Smooth muscle cell (in vitro differentiated cells): ENCODE results near the gene ITPR3. TPM values are rescaled to one million over a fixed set of nuclear protein-coding genes. Genes with fewer than 3 reads are reported as not detected.

ENCODE experiments used
- DNase-seq: peaks from one replicate; lab custom pipeline; 2025; ENCODE audit not compliant: unreplicated experiment; lab: John Stamatoyannopoulos, UW
- H2AFZ ChIP-seq: fragments of 200-600 bp; sonication (generic); 2 replicates; pipeline ENCODE4 v1.6.0; 2016; ENCODE audit warnings: antibody characterized with exemption, low read depth, mild to moderate bottlenecking
- H3F3A ChIP-seq: fragments of 200-600 bp; sonication (generic); 2 replicates; pipeline ENCODE4 v1.6.0; 2017; ENCODE audit warnings: antibody characterized with exemption, low read depth
- H3K27ac ChIP-seq: fragments of 200-600 bp; sonication (generic); 2 replicates; pipeline ENCODE4 v1.5.1; 2016; ENCODE audit warnings: low read depth, mild to moderate bottlenecking
- H3K27me3 ChIP-seq: fragments of 200-600 bp; sonication (generic); 2 replicates; pipeline ENCODE4 v1.6.1; 2016; ENCODE audit warnings: low read depth, mild to moderate bottlenecking
- H3K36me3 ChIP-seq: fragments of 200-600 bp; sonication (generic); 2 replicates; pipeline ENCODE4 v1.5.1; 2016; ENCODE audit warnings: low read depth
- H3K4me1 ChIP-seq: fragments of 200-600 bp; sonication (generic); 2 replicates; pipeline ENCODE4 v1.5.1; 2016; ENCODE audit warnings: low read depth
- H3K4me2 ChIP-seq: fragments of 200-600 bp; sonication (generic); 2 replicates; pipeline ENCODE4 v1.6.0; 2016; ENCODE audit warnings: mild to moderate bottlenecking
- H3K4me3 ChIP-seq: fragments of 200-600 bp; sonication (generic); 2 replicates; pipeline ENCODE4 v1.5.1; 2016; ENCODE audit warnings: mild to moderate bottlenecking
- H3K79me2 ChIP-seq: fragments of 200-600 bp; sonication (generic); 2 replicates; pipeline ENCODE4 v1.6.0; 2016; ENCODE audit warnings: low read depth, mild to moderate bottlenecking
- H3K9ac ChIP-seq: fragments of 200-600 bp; sonication (generic); 2 replicates; pipeline ENCODE4 v1.6.0; 2016; ENCODE audit warnings: low read depth
- H3K9me3 ChIP-seq: fragments of 200-600 bp; sonication (generic); replicated peaks from 2 replicates; pipeline ENCODE4 v1.5.1; 2016; ENCODE audit warnings: low read depth
- H4K20me1 ChIP-seq: fragments of 200-600 bp; sonication (generic); 2 replicates; pipeline ENCODE4 v1.6.0; 2016; ENCODE audit warnings: low read depth
- CTCF ChIP-seq: fragments of 200-600 bp; sonication (generic); IDR thresholded peaks from 2 replicates; pipeline ENCODE4 v1.5.1; 2017; ENCODE audit warnings: borderline replicate concordance, mild to moderate bottlenecking, antibody characterized with exemption; ENCODE audit not compliant: insufficient read depth, poor library complexity, severe bottlenecking
- WGBS: methylation state at CpG from one replicate; pipeline ENCODE4 v1.1.7; 2016; ENCODE audit warnings: low lambda C conversion rate; 5-methylcytosine and 5-hydroxymethylcytosine counted together
- polyA plus RNA-seq: library from polyadenylated mRNA; unstranded; fragments of >200 nt; fragmentation: Nextera tagmentation; extraction: Ambion mirVana; gene quantifications from 2 replicates; pipeline ENCODE4 v1.2.1, GENCODE V29; 2016
- total RNA-seq: library from RNA; depleted of rRNA; stranded (reverse); fragments of >200 nt; gene quantifications from 2 replicates; pipeline ENCODE4 v1.2.3, GENCODE V29; 2014

Gene ITPR3
- total and polyA plus RNA-seq, 2 experiments from 2014 or later = 2.0 to 7.4 TPM

GRCh38 chr6:33697845-33698244, 76.7 kb downstream of the ITPR3 start:
- 99% methylated on average over 10 of the region's 10 CpGs for WGBS
- no peaks in the 10 kb centered on the region for H3K4me1 ChIP-seq
- no peaks in the 10 kb centered on the region for H3K9me3 ChIP-seq
- H3K79me2 ChIP-seq = no peaks in the 10 kb centered on the region
- H4K20me1 ChIP-seq = no peaks in the 10 kb centered on the region
- no peak overlapping the region for H3K4me2 ChIP-seq
- H3K27me3 ChIP-seq = no peaks in the 10 kb centered on the region
- H3K36me3 ChIP-seq = no peaks in the 10 kb centered on the region
- no peak for DNase-seq
- no peak for TF ChIP-seq CTCF
- no peak overlapping the region for H2AFZ ChIP-seq
- H3K9ac ChIP-seq = no peak overlapping the region
- H3F3A ChIP-seq = peaks cover 5% of the 10 kb centered on the region
- no peak overlapping the region for H3K27ac ChIP-seq
- H3K4me3 ChIP-seq = no peak overlapping the region

- Histone ChIP-seq H3K4me2 (no peak overlapping the region), H3K9ac (no peak overlapping the region), H3K27me3 (no peaks in the 10 kb centered on the region), H3K4me3 (no peak overlapping the region), H3K79me2 (no peaks in the 10 kb centered on the region), H3K27ac (no peak overlapping the region), H2AFZ (no peak overlapping the region), H4K20me1 (no peaks in the 10 kb centered on the region), H3F3A (peaks cover 5% of the 10 kb centered on the region), H3K9me3 (no peaks in the 10 kb centered on the region), H3K4me1 (no peaks in the 10 kb centered on the region), H3K36me3 (no peaks in the 10 kb centered on the region)
- no peak for TF ChIP-seq CTCF
- DNase-seq = no peak
- over 99% methylated on average over 10 of the region's 10 CpGs for WGBS
These were observed 77.4 kb downstream of the ITPR3 start for GRCh38 chr6:33698494-33698893.

GRCh38 chr6:33699131-33699530, 78.0 kb downstream of the ITPR3 start:
- H3K27me3 ChIP-seq = no peaks in the 10 kb centered on the region
- H3K9ac ChIP-seq = no peak overlapping the region
- no peaks in the 10 kb centered on the region for H3K4me1 ChIP-seq
- H3K4me2 ChIP-seq = no peak overlapping the region
- H3K79me2 ChIP-seq = no peaks in the 10 kb centered on the region
- H3F3A ChIP-seq = peaks cover 5% of the 10 kb centered on the region
- H3K27ac ChIP-seq = no peak overlapping the region
- H4K20me1 ChIP-seq = no peaks in the 10 kb centered on the region
- no peaks in the 10 kb centered on the region for H3K36me3 ChIP-seq
- H2AFZ ChIP-seq = no peak overlapping the region
- no peak for DNase-seq
- H3K4me3 ChIP-seq = no peak overlapping the region
- H3K9me3 ChIP-seq = no peaks in the 10 kb centered on the region
- TF ChIP-seq CTCF = no peak
- WGBS = 97% methylated on average over 8 of the region's 8 CpGs

- no peaks in the 10 kb centered on the region for H3F3A ChIP-seq
These were observed 78.6 kb downstream of the ITPR3 start for GRCh38 chr6:33699739-33700138.

More at GRCh38 chr6:33699739-33700138, 78.6 kb downstream of the ITPR3 start:
- no peak overlapping the region for H3K27ac ChIP-seq
- H3K27me3 ChIP-seq = no peaks in the 10 kb centered on the region
- TF ChIP-seq CTCF = no peak
- no peaks in the 10 kb centered on the region for H3K79me2 ChIP-seq
- DNase-seq = no peak
- H3K9ac ChIP-seq = no peak overlapping the region
- H3K4me3 ChIP-seq = no peak overlapping the region
- 94% methylated on average over 5 of the region's 5 CpGs for WGBS
- no peak overlapping the region for H3K4me2 ChIP-seq
- no peaks in the 10 kb centered on the region for H3K9me3 ChIP-seq
- H3K36me3 ChIP-seq = no peaks in the 10 kb centered on the region
- H4K20me1 ChIP-seq = no peaks in the 10 kb centered on the region
- H2AFZ ChIP-seq = no peak overlapping the region
- no peaks in the 10 kb centered on the region for H3K4me1 ChIP-seq
